K562 (cell line): ENCODE data around the gene CFAP70. TPM values are rescaled to one million over a fixed set of nuclear protein-coding genes. Genes with fewer than 3 reads are reported as not detected.

Source experiments
- ATAC-seq: fragments of 200-7000 bp; cut with Tn5 transposase; 3 replicates; pipeline ENCODE4 v1.9.1; 2020; ENCODE audit warnings: moderate library complexity
- BruUV-seq: library from RNA; stranded (reverse); fragments of 400-500 nt; replicated peaks from 2 replicates; lab custom pipeline; 2021; lab: Mats Ljungman, UMichigan
- CTCF ChIA-PET: fragments of 300-600 bp; formaldehyde crosslinking; extraction: SDS; loops from one replicate; lab custom pipeline; 2021; ENCODE audit warnings: low intra/inter-chr PET ratio; lab: Yijun Ruan, JAX
- POLR2A ChIA-PET: fragments of 300-600, 350-650 bp; sonication (Branson Sonifier 250); formaldehyde crosslinking; extraction: SDS; loops from one replicate; lab custom pipeline; 2021; ENCODE audit warnings: antibody characterized with exemption, inconsistent platforms; lab: Yijun Ruan, JAX
- DNase-seq, 4 experiments: peaks; one replicate each; pipeline versions ENCODE4 v3.0.0 to v3.0.0-alpha.2; 2011 to 2018; ENCODE audit warnings: low spot score in 3 of 4, mixed read lengths in 3 of 4; ENCODE audit errors: extremely low read depth in 1 of 4
- FAIRE-seq: peaks from 2 replicates; lab custom pipeline; 2011; peaks lifted over from hg19 to GRCh38; lab: Jason Lieb, UNC
- H2AFZ ChIP-seq: 2 replicates; pipeline ENCODE4 v1.6.0; 2011; ENCODE audit warnings: low read depth, low read length, control low read depth, inconsistent platforms
- H3K27ac ChIP-seq: fragments of 200-600 bp; 3 replicates; pipeline ENCODE4 v1.8.0; 2011; ENCODE audit warnings: low read depth, mild to moderate bottlenecking, control low read depth, inconsistent platforms, low read length, moderate library complexity, mixed read lengths; ENCODE audit errors: extremely low read depth
- H3K27me3 ChIP-seq, 2 experiments: fragments of 300-600 bp in 1 of 2; 2 replicates in 1 of 2; 3 replicates in 1 of 2; pipeline versions ENCODE4 v1.6.0 to v1.8.0; 2011; ENCODE audit warnings: inconsistent platforms in 2 of 2, low read length in 2 of 2, mild to moderate bottlenecking in 1 of 2, mixed read lengths in 1 of 2, moderate library complexity in 1 of 2; ENCODE audit not compliant: control insufficient read depth in 2 of 2, insufficient read depth in 2 of 2
- H3K36me3 ChIP-seq: fragments of 300-600 bp; 3 replicates; pipeline ENCODE4 v1.8.0; 2011; ENCODE audit warnings: mild to moderate bottlenecking, low read length, inconsistent platforms; ENCODE audit not compliant: control insufficient read depth, insufficient read depth
- H3K4me1 ChIP-seq, 2 experiments: fragments of 200-600 bp in 1 of 2; replicated peaks in 1 of 2; 2 replicates in 1 of 2; 3 replicates in 1 of 2; pipeline versions ENCODE4 v1.5.1 to v1.8.0; 2011; ENCODE audit warnings: inconsistent platforms in 2 of 2, low read length in 2 of 2, mild to moderate bottlenecking in 1 of 2, mixed read lengths in 1 of 2, moderate library complexity in 1 of 2; ENCODE audit not compliant: control insufficient read depth in 2 of 2, insufficient read depth in 2 of 2
- H3K4me2 ChIP-seq: 2 replicates; pipeline ENCODE4 v1.6.1; 2011; ENCODE audit warnings: low read length, control low read depth, inconsistent platforms, mixed read lengths; ENCODE audit not compliant: insufficient read depth
- H3K4me3 ChIP-seq: fragments of 200-600 bp; sonication (generic), shearing (Covaris generic); 2 replicates; pipeline ENCODE4 v1.5.1; 2016; ENCODE audit warnings: control low read depth, inconsistent platforms
- H3K79me2 ChIP-seq: fragments of 200-600 bp; 3 replicates; pipeline ENCODE4 v1.8.0; 2011; ENCODE audit warnings: low read length, inconsistent platforms; ENCODE audit not compliant: control insufficient read depth, insufficient read depth
- H3K9ac ChIP-seq, 2 experiments: 2 replicates each; pipeline versions ENCODE4 v1.6.0 to v1.6.1; 2011; ENCODE audit warnings: low read depth in 2 of 2, low read length in 2 of 2, control low read depth in 1 of 2, inconsistent platforms in 1 of 2, mild to moderate bottlenecking in 1 of 2, mixed read lengths in 1 of 2; ENCODE audit not compliant: insufficient read depth in 1 of 2
- H3K9me1 ChIP-seq: one replicate; pipeline ENCODE4 v1.6.0; 2011; ENCODE audit warnings: inconsistent platforms, mild to moderate bottlenecking, low read length, moderate library complexity; ENCODE audit not compliant: control insufficient read depth, insufficient read depth
- H3K9me3 ChIP-seq: replicated peaks from 2 replicates; pipeline ENCODE4 v1.5.1; 2011; ENCODE audit warnings: low read depth, low read length, inconsistent platforms; ENCODE audit not compliant: control insufficient read depth, insufficient read depth
- H4K20me1 ChIP-seq: replicated peaks from 2 replicates; pipeline ENCODE4 v1.6.1; 2011; ENCODE audit warnings: low read length, inconsistent platforms, mixed read lengths; ENCODE audit not compliant: control insufficient read depth, insufficient read depth
- MAZ ChIP-seq, 2 experiments: fragments of 450-650 bp in 1 of 2; sonication (generic) in 1 of 2; formaldehyde crosslinking; IDR thresholded peaks in 1 of 2; conservative IDR thresholded peaks in 1 of 2; 2 replicates each; pipeline versions ENCODE4 v1.4.0 to v1.5.0; 2020; ENCODE audit warnings: mild to moderate bottlenecking in 1 of 2, missing genetic modification reagents in 1 of 2
- TEAD4 ChIP-seq, 2 experiments: sonication (generic) in 1 of 2; formaldehyde crosslinking in 1 of 2; IDR thresholded peaks; 2 replicates each; pipeline versions ENCODE4 v1.6.1 to v1.8.0; 2012 to 2022; ENCODE audit warnings: borderline replicate concordance in 1 of 2, inconsistent platforms in 1 of 2, low read length in 1 of 2, mild to moderate bottlenecking in 1 of 2, missing genetic modification reagents in 1 of 2
- ZBTB43 ChIP-seq: sonication (generic); formaldehyde crosslinking; IDR thresholded peaks from 2 replicates; pipeline ENCODE4 v1.8.0; 2023; ENCODE audit warnings: mild to moderate bottlenecking, missing genetic modification reagents
- ZNF212 ChIP-seq: fragments of 450-650 bp; formaldehyde crosslinking; IDR thresholded peaks from 2 replicates; pipeline ENCODE4 v1.4.0; 2020; ENCODE audit warnings: mild to moderate bottlenecking
- ZNF75A ChIP-seq: fragments of 450-650 bp; formaldehyde crosslinking; IDR thresholded peaks from 2 replicates; pipeline ENCODE4 v1.4.0; 2020; ENCODE audit warnings: mild to moderate bottlenecking
- WGBS: fragments of 100-300 bp; shearing (Covaris generic); methylation state at CpG from one replicate; pipeline ENCODE4 v1.1.6; 2016; ENCODE audit warnings: low coverage, mixed read lengths; ENCODE audit not compliant: insufficient coverage; ENCODE audit errors: missing lambda C conversion rate; 5-methylcytosine and 5-hydroxymethylcytosine counted together
- in situ Hi-C: fragments of 300-500 bp; cut with MboI; formaldehyde crosslinking; loops from 4 replicates; pipeline ENCODE4 v1.15.0; 2018; ENCODE audit warnings: inconsistent platforms, mixed read lengths
- intact Hi-C: fragments of 100-400 bp; cut with micrococcal nuclease; formaldehyde crosslinking; loops from 2 replicates; pipeline ENCODE4 v1.14.2; 2022
- polyA plus RNA-seq, 8 experiments: library from polyadenylated mRNA; depleted of rRNA in 4 of 8; stranded (reverse) in 5 of 8; unstranded in 3 of 8; fragments of >200 nt; fragmentation: Nextera tagmentation in 2 of 8; fragmentation: Illumina TruSeq in 1 of 8; extraction: Ambion mirVana in 2 of 8; extraction: Trizol in 1 of 8; gene quantifications; 2 replicates each; pipeline versions ENCODE4 v1.2.1 to v1.2.3, GENCODE V29; 2011 to 2014; ENCODE audit warnings: inconsistent platforms in 1 of 8, missing spikeins in 1 of 8
- total RNA-seq, 7 experiments: library from RNA; depleted of rRNA in 6 of 7; stranded (reverse); fragments of >200 nt in 6 of 7; fragmentation: Illumina TruSeq in 2 of 7; extraction: Trizol in 2 of 7; gene quantifications; 2 replicates each; pipeline versions ENCODE4 v1.2.1 to v1.2.3, GENCODE V29; 2011 to 2021; ENCODE audit warnings: low replicate concordance in 1 of 7
- TF ChIP-seq, protein P1 (sequence below): fragments of 250-450 bp; sonication (Bioruptor Pico); IDR thresholded peaks from 2 replicates; pipeline ENCODE4 v1.4.0; 2020; ENCODE audit warnings: mild to moderate bottlenecking, moderate library complexity

The CFAP70 gene
- total and polyA plus RNA-seq, 9 of the 15 experiments (the other 6 are each of a cell fraction or from before 2014, with no cell fraction given), result 0.27 to 1.6 (median 0.86) TPM

DNA sequence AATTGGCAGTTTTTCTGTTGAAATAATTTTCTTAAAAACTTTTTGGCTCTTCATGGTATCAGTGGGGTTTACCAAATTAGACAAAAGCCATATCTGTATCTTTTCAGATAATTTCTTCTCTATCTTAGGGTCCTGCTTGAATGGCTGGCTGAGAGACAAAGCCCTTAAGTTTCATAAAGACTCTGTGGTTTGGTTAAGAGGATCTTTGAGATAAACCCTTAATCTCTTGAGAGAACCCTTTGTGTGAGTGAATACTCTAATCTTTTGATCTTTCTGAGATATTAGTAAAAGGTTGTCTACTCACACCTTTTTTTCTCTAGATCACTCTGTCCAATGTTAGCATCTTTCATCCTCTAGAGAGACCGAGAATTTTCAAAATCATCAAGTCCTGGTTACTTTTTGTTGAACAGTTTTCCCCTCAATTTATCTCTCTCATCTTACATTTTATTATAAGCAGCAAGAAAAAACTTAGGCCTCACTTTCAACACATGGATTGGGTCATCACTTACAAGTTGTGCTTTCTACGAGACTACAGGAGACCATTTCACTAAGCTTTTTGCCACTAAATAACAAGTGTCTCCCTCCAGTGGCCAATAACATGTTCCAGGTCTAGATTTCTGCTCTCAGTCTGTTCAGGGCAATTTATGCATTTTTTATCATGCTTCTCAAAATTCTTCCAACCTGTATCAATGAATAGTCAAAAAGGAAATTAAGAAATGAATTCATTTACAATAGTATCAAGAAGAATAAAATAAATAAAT is 140.1 kb downstream of the CFAP70 start (continued):
- TF ChIP-seq, protein P1, sequence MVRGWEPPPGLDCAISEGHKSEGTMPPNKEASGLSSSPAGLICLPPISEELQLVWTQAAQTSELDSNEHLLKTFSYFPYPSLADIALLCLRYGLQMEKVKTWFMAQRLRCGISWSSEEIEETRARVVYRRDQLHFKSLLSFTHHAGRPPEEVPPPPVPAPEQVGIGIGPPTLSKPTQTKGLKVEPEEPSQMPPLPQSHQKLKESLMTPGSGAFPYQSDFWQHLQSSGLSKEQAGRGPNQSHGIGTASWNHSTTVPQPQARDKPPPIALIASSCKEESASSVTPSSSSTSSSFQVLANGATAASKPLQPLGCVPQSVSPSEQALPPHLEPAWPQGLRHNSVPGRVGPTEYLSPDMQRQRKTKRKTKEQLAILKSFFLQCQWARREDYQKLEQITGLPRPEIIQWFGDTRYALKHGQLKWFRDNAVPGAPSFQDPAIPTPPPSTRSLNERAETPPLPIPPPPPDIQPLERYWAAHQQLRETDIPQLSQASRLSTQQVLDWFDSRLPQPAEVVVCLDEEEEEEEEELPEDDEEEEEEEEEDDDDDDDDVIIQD (CRISPR knock-in tag), result no peak
- TF ChIP-seq TEAD4 (IDR thresholded peaks at IDR 0.05; ENCODE audit: low read length) (peak; percentile 32; the same call in 1 of the 2 replicates), TEAD4 (CRISPR knock-in tag; IDR thresholded peaks at IDR 0.05; ENCODE audit: borderline replicate concordance) (no peak), MAZ (CRISPR knock-in tag; conservative IDR thresholded peaks at IDR 0.05 in 1 of 2, IDR thresholded peaks at IDR 0.05 in 1 of 2) (0 out of 4 replicates have a peak, but pooled peaks of 1 of the 2 experiments have one; percentile 14), ZNF212 (CRISPR knock-in tag) (no peak)
- TF ChIP-seq, all 486 proteins: peak for 7

GRCh38 chr10:73217628-73218027 is 141.0 kb downstream of the CFAP70 start:
- DNase-seq (no peak), ATAC-seq (no peak), FAIRE-seq (no peak)
- Histone ChIP-seq H3K79me2 (no peaks in the 10 kb centered on the region), H3K36me3 (no peaks in the 10 kb centered on the region), H3K4me1 (peaks cover 0 to 6% of the 10 kb centered on the region in 2 experiments; a peak in 2 of 5 replicates), H3K4me3 (no peak overlapping the region), H3K27ac (no peak overlapping the region), H4K20me1 (no peaks in the 10 kb centered on the region), H2AFZ (no peak overlapping the region), H3K27me3 (no peaks in the 10 kb centered on the region), H3K9me3 (no peaks in the 10 kb centered on the region), H3K4me2 (no peak overlapping the region), H3K9me1 (no peaks in the 10 kb centered on the region), H3K9ac (no peak overlapping the region)
- CTCF ChIA-PET, result no interaction called here
- in situ Hi-C loops, result no loop called here
- POLR2A ChIA-PET, result interaction anchor here (0.8 kb wide), 1 partner anchor 10 kb away, joined by 3 read pairs; no protein-coding TSS in a partner anchor
- 44% methylated on average over 2 of the region's 2 CpGs for WGBS
- no TSS peak for BruUV-seq
- TF ChIP-seq ZNF75A (CRISPR knock-in tag) (0 out of 2 replicates have a peak, but pooled peaks have one; percentile 30), ZBTB43 (CRISPR knock-in tag) (no peak)
- intact Hi-C loops, result loop anchor here (5.0 kb wide), 1 partner anchor 50 kb away; the partner anchor contains the start of genes ECD and FAM149B1
